OCI-LY7 (cell line): ENCODE measurements around the gene SPDYE6.

Experiments used
- CTCF ChIP-seq: fragments of 200-600 bp; sonication (generic); conservative IDR thresholded peaks from 2 replicates; pipeline ENCODE4 v1.5.1; 2014; ENCODE audit warnings: mild to moderate bottlenecking, antibody characterized with exemption, low read length, moderate library complexity, mixed read lengths
- EZH2phosphoT487 ChIP-seq: fragments of 200-600 bp; sonication (generic); IDR thresholded peaks from 2 replicates; pipeline ENCODE4 v1.6.1; 2018; ENCODE audit warnings: low read depth, borderline replicate concordance, mild to moderate bottlenecking, mixed run types, antibody characterized with exemption, low read length, moderate library complexity, mixed read lengths

DNA sequence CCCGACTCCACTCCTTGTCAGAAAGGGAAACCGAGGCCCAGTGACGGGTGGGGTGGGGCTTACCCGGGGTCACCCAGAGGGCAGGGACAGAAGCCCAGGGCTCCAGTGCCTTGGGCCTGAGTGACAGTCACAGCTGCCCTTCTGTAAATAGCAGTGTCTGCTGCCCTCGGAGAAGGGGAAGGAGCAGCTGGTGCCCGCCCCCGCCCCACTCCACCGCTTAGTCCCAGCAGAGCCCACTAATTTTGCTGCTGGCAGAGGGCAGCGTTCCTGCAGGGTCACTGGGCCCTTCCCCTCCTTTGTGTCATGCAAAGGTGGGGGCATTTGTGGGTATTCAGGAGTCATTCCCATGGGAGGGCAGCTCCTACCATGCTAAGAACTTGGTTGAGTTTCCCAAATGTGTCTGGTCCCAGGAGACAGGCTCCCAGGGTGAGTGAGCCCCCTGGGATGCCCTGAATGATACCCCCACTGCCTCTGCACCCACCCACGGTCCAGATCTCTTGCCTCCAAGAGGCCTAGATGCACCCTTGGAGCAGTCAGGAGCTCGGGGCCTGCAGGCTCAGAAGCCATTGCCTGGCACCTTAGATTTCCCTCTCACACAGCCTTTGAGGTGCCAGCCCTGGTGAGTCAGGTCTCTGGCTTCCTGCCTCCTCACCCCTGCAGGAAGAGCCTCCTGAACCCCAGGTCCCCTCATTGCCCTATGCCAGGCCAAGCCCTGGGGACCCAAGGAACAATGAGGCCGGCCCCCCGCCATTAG lies 52.4 kb downstream of the SPDYE6 start:
- TF ChIP-seq CTCF (no peak), EZH2phosphoT487 (no peak)
